HPDE6-E6E7 (cell line): Measurements from ENCODE around the gene NTF3.
"Not testable (repeated sequence)": the region's sequence is repeated elsewhere in the genome, so short reads cannot be mapped to it uniquely, and the experiment has no call there.

Source experiments
- DNase-seq: peaks from one replicate; pipeline ENCODE4 v3.0.0; 2011; ENCODE audit warnings: missing footprints; ENCODE audit errors: extremely low spot score

Gene NTF3

GRCh38 chr12:5534426-5535199 lies 102.7 kb downstream of the NTF3 start:
- DNase-seq, result no peak

GRCh38 chr12:5535541-5535940 lies 103.6 kb downstream of the NTF3 start:
- no peak for DNase-seq

DNA sequence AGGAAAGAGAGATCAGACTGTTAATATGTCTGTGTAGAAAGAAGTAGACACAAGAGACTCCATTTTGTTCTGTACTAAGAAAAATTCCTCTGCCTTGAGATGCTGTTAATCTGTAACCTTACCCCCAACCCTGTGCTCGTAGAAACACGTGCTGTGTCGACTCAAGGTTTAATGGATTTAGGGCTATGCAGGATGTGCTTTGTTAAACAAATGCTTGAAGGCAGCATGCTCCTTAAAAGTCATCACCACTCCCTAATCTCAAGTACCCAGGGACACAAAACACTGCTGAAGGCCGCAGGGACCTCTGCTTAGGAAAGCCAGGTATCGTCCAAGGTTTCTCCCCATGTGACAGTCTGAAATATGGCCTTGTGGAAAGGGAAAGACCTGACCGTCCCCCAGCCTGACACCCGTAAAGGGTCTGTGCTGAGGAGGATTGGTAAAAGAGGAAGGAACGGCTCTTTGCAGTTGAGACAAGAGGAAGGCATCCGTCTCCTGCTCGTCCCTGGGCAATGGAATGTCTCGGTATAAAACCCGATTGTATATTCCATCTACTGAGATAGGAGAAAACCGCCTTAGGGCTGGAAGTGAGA lies 105.2 kb downstream of the NTF3 start:
- DNase-seq, result not testable (repeated sequence)

GRCh38 chr12:5537771-5538170 lies 105.9 kb downstream of the NTF3 start:
- DNase-seq, result no peak
